ENCODE measurements around the gene GSKIP. TPM values are rescaled to one million over a fixed set of nuclear protein-coding genes. Genes with fewer than 3 reads are reported as not detected.
A peak's percentile ranks its signal among the peaks of the same experiment; 100 is the strongest.

GSKIP gene
- total RNA-seq, 1 experiment from 2014 or later = 43.0 TPM

- ChIA-PET POLR2A (no interaction called here), CTCF (no interaction called here)
- TF ChIP-seq IRF2 (CRISPR knock-in tag; IDR thresholded peaks at IDR 0.05; ENCODE audit: borderline replicate concordance, low read depth) = no peak
- TF ChIP-seq, protein P1, sequence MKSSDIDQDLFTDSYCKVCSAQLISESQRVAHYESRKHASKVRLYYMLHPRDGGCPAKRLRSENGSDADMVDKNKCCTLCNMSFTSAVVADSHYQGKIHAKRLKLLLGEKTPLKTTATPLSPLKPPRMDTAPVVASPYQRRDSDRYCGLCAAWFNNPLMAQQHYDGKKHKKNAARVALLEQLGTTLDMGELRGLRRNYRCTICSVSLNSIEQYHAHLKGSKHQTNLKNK (CRISPR knock-in tag; IDR thresholded peaks at IDR 0.05) = no peak
- TF ChIP-seq JAZF1 (CRISPR knock-in tag; IDR thresholded peaks at IDR 0.05) = no peak
- TF ChIP-seq, protein P2, sequence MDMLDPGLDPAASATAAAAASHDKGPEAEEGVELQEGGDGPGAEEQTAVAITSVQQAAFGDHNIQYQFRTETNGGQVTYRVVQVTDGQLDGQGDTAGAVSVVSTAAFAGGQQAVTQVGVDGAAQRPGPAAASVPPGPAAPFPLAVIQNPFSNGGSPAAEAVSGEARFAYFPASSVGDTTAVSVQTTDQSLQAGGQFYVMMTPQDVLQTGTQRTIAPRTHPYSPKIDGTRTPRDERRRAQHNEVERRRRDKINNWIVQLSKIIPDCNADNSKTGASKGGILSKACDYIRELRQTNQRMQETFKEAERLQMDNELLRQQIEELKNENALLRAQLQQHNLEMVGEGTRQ (CRISPR knock-in tag; IDR thresholded peaks at IDR 0.05) = no peak
Measured at GRCh38 chr14:96370528-96370927, 7.2 kb downstream of the GSKIP start.

DNA sequence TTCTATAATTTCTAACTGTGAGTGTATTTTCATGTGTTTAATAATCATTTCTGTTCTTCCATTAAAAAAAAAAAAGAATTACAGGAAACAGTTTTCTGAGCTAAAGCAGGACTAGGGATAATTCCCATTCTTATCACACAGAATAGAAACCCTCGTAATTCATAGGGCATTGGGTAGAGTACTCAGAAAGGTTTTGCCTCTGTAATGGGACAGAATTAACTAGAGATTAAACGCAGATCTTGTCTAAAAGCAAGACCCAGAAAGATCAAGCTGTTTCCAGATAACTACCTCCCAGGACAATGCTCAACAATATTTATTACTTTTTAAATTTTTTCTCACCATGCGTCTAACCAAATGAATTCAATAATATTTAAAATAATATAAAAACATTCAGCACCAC, 10.2 kb downstream of the GSKIP start:
- no peaks in the 10 kb centered on the region for H3K27me3 Mint-ChIP-seq (ENCODE audit: low read depth)
- no peak for ATAC-seq
- no peak for DNase-seq (ENCODE audit: low spot score)
- peaks cover 14% of the 10 kb centered on the region for H3K36me3 Mint-ChIP-seq
- H3K4me1 Mint-ChIP-seq = peaks cover 16% of the 10 kb centered on the region
- POLR2A ChIA-PET = interaction anchor here (0.7 kb wide), 1 partner anchor 142 kb away, joined by 3 read pairs; no protein-coding TSS in a partner anchor
- no peak overlapping the region for H3K4me3 Mint-ChIP-seq
- peaks cover 10% of the 10 kb centered on the region for H3K9me3 Mint-ChIP-seq
- H3K27ac Mint-ChIP-seq = no peak overlapping the region
- CTCF ChIA-PET = no interaction called here
- TF ChIP-seq, protein P3, sequence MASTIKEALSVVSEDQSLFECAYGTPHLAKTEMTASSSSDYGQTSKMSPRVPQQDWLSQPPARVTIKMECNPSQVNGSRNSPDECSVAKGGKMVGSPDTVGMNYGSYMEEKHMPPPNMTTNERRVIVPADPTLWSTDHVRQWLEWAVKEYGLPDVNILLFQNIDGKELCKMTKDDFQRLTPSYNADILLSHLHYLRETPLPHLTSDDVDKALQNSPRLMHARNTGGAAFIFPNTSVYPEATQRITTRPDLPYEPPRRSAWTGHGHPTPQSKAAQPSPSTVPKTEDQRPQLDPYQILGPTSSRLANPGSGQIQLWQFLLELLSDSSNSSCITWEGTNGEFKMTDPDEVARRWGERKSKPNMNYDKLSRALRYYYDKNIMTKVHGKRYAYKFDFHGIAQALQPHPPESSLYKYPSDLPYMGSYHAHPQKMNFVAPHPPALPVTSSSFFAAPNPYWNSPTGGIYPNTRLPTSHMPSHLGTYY (CRISPR knock-in tag; IDR thresholded peaks at IDR 0.05) = no peak
- no peak for TF ChIP-seq ZNF281 (CRISPR knock-in tag; IDR thresholded peaks at IDR 0.05)
- TF ChIP-seq E2F1 (CRISPR knock-in tag; IDR thresholded peaks at IDR 0.05) = no peak
- no peak for TF ChIP-seq FOXK1 (CRISPR knock-in tag; IDR thresholded peaks at IDR 0.05)
- TF ChIP-seq, protein P4, sequence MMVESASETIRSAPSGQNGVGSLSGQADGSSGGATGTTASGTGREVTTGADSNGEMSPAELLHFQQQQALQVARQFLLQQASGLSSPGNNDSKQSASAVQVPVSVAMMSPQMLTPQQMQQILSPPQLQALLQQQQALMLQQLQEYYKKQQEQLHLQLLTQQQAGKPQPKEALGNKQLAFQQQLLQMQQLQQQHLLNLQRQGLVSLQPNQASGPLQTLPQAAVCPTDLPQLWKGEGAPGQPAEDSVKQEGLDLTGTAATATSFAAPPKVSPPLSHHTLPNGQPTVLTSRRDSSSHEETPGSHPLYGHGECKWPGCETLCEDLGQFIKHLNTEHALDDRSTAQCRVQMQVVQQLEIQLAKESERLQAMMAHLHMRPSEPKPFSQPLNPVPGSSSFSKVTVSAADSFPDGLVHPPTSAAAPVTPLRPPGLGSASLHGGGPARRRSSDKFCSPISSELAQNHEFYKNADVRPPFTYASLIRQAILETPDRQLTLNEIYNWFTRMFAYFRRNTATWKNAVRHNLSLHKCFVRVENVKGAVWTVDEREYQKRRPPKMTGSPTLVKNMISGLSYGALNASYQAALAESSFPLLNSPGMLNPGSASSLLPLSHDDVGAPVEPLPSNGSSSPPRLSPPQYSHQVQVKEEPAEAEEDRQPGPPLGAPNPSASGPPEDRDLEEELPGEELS (CRISPR knock-in tag; IDR thresholded peaks at IDR 0.05) = no peak
- TF ChIP-seq GTF2I (CRISPR knock-in tag; conservative IDR thresholded peaks at IDR 0.05) = no peak
- no peak for TF ChIP-seq GABPB1 (CRISPR knock-in tag; IDR thresholded peaks at IDR 0.05)
- TF ChIP-seq, protein P5, sequence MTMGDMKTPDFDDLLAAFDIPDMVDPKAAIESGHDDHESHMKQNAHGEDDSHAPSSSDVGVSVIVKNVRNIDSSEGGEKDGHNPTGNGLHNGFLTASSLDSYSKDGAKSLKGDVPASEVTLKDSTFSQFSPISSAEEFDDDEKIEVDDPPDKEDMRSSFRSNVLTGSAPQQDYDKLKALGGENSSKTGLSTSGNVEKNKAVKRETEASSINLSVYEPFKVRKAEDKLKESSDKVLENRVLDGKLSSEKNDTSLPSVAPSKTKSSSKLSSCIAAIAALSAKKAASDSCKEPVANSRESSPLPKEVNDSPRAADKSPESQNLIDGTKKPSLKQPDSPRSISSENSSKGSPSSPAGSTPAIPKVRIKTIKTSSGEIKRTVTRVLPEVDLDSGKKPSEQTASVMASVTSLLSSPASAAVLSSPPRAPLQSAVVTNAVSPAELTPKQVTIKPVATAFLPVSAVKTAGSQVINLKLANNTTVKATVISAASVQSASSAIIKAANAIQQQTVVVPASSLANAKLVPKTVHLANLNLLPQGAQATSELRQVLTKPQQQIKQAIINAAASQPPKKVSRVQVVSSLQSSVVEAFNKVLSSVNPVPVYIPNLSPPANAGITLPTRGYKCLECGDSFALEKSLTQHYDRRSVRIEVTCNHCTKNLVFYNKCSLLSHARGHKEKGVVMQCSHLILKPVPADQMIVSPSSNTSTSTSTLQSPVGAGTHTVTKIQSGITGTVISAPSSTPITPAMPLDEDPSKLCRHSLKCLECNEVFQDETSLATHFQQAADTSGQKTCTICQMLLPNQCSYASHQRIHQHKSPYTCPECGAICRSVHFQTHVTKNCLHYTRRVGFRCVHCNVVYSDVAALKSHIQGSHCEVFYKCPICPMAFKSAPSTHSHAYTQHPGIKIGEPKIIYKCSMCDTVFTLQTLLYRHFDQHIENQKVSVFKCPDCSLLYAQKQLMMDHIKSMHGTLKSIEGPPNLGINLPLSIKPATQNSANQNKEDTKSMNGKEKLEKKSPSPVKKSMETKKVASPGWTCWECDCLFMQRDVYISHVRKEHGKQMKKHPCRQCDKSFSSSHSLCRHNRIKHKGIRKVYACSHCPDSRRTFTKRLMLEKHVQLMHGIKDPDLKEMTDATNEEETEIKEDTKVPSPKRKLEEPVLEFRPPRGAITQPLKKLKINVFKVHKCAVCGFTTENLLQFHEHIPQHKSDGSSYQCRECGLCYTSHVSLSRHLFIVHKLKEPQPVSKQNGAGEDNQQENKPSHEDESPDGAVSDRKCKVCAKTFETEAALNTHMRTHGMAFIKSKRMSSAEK (CRISPR knock-in tag; IDR thresholded peaks at IDR 0.05; ENCODE audit: borderline replicate concordance) = no peak
- TF ChIP-seq ZNF423 (CRISPR knock-in tag; IDR thresholded peaks at IDR 0.05) = no peak
- TF ChIP-seq HMGXB4 (CRISPR knock-in tag; IDR thresholded peaks at IDR 0.05) = no peak
- no peak for TF ChIP-seq ATF1 (CRISPR knock-in tag; IDR thresholded peaks at IDR 0.05)
- TF ChIP-seq CREM (CRISPR knock-in tag; IDR thresholded peaks at IDR 0.05) = no peak
- no peak for TF ChIP-seq TCF7 (CRISPR knock-in tag; IDR thresholded peaks at IDR 0.05; ENCODE audit: low read depth)
- no peak for TF ChIP-seq FOXP1 (CRISPR knock-in tag; IDR thresholded peaks at IDR 0.05; ENCODE audit: borderline replicate concordance)
- no peak for TF ChIP-seq ZNF219 (CRISPR knock-in tag; IDR thresholded peaks at IDR 0.05; ENCODE audit: borderline replicate concordance)
- no peak for TF ChIP-seq ZNF263 (CRISPR knock-in tag; IDR thresholded peaks at IDR 0.05; ENCODE audit: low read depth)
- no peak for TF ChIP-seq NFYB (CRISPR knock-in tag; conservative IDR thresholded peaks at IDR 0.05; ENCODE audit: low read depth)

More at GRCh38 chr14:96370528-96370927, 7.2 kb downstream of the GSKIP start:
- peaks cover 12% of the 10 kb centered on the region for H3K9me3 Mint-ChIP-seq
- no peaks in the 10 kb centered on the region for H3K27me3 Mint-ChIP-seq (ENCODE audit: low read depth)
- H3K27ac Mint-ChIP-seq = peak overlapping the region; percentile 38; the same call in 1 of the 2 replicates
- peaks cover 17% of the 10 kb centered on the region for H3K36me3 Mint-ChIP-seq
- ATAC-seq (no peak), DNase-seq (ENCODE audit: low spot score) (no peak)
- peaks cover 10% of the 10 kb centered on the region for H3K4me1 Mint-ChIP-seq
- H3K4me3 Mint-ChIP-seq = no peak overlapping the region

All from WTC11 (cell line).